GM23248 (cell line): ENCODE results near the gene VPS13D.

Source experiments
- EZH2 ChIP-seq: fragments of 200-600 bp; sonication (generic); IDR thresholded peaks from 2 replicates; pipeline ENCODE4 v1.6.1; 2018; ENCODE audit warnings: antibody characterized with exemption, mild to moderate bottlenecking; ENCODE audit not compliant: insufficient read depth, poor library complexity, severe bottlenecking
- EZH2phosphoT487 ChIP-seq: fragments of 200-600 bp; sonication (generic); IDR thresholded peaks from 2 replicates; pipeline ENCODE4 v1.6.1; 2018; ENCODE audit warnings: antibody characterized with exemption, moderate library complexity, mild to moderate bottlenecking, low read depth; ENCODE audit not compliant: insufficient read depth

DNA sequence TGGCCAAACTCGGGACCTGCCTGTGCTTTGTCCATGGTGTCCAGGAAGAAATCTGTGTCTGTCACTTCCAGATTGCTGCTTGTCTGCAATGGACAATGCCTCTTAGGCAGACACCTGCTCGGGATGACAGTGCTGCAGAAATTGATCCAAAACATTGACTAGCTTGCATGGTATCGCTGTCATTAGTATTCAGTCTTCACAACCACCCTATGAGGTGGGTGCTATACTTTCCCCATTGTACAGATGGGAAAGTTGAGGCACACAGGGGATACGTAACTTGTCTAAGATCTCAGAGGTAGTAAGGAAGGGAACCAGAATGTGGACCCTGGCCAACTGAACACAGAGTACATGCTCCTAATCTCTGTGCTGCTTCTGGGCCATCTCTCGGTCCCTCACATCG lies 249.5 kb downstream of the VPS13D start:
- TF ChIP-seq EZH2 (no peak), EZH2phosphoT487 (no peak)
